Fibroblast of lung (primary cell): ENCODE data around the gene UPP2.

Experiments used
- EZH2 ChIP-seq: IDR thresholded peaks from 2 replicates; pipeline ENCODE4 v1.5.1; 2012; ENCODE audit warnings: low read length, control low read depth, mild to moderate bottlenecking; ENCODE audit errors: missing control alignments
- TF ChIP-seq, protein P1 (sequence below), 2 donors: IDR thresholded peaks in 1 of 2; conservative IDR thresholded peaks in 1 of 2; 1 replicate in 1 of 2; 2 replicates in 1 of 2; pipeline ENCODE4 v1.5.1; 2011 to 2012; ENCODE audit warnings: low read length in 2 of 2, control low read depth in 1 of 2, inconsistent platforms in 1 of 2, low read depth in 1 of 2, mild to moderate bottlenecking in 1 of 2

DNA sequence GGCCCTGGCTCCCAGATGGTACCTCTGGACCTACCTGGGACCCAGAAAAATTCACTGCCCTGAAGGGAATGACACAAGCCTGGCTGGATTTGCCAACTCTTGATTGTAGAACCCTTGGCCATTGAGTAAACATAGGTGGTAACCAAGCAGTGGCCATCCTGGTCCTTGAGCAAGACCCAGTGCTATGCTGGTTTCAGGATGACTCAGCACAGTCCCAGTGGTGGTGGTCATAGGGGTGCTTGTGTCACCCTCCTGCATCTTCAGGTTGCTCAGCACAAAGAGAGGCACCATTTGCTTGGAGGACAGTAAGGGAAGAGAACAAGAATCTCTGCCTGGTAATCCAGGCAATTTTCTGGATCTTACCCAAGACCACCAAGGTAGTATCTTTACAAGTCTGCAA lies 52.9 kb downstream of the UPP2 start:
- TF ChIP-seq, protein P1, sequence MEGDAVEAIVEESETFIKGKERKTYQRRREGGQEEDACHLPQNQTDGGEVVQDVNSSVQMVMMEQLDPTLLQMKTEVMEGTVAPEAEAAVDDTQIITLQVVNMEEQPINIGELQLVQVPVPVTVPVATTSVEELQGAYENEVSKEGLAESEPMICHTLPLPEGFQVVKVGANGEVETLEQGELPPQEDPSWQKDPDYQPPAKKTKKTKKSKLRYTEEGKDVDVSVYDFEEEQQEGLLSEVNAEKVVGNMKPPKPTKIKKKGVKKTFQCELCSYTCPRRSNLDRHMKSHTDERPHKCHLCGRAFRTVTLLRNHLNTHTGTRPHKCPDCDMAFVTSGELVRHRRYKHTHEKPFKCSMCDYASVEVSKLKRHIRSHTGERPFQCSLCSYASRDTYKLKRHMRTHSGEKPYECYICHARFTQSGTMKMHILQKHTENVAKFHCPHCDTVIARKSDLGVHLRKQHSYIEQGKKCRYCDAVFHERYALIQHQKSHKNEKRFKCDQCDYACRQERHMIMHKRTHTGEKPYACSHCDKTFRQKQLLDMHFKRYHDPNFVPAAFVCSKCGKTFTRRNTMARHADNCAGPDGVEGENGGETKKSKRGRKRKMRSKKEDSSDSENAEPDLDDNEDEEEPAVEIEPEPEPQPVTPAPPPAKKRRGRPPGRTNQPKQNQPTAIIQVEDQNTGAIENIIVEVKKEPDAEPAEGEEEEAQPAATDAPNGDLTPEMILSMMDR (conservative IDR thresholded peaks at IDR 0.05 in 1 of 2, IDR thresholded peaks at IDR 0.05 in 1 of 2; ENCODE audit: low read depth in 1 of 2, low read length in 2 of 2) = no peak
- no peak for TF ChIP-seq EZH2
